ENCODE measurements around the gene CCM2L. TPM values are rescaled to one million over a fixed set of nuclear protein-coding genes. Genes with fewer than 3 reads are reported as not detected.
A peak's percentile ranks its signal among the peaks of the same experiment; 100 is the strongest.

Gene CCM2L
- total and polyA plus RNA-seq, 12 donors: 4.9 to 26.8 (median 7.9) TPM

- intact Hi-C loops (cut with DNase I): no loop called here
- Histone ChIP-seq H3K27me3 (peaks cover 0 to 89% (median 47%) of the 10 kb centered on the region in 7 donors), H3K9me3 (no peaks in the 10 kb centered on the region), H3K4me1 (peaks cover 0 to 55% (median 23%) of the 10 kb centered on the region in 9 donors), H3K4me3 (no peak overlapping the region), H3K27ac (no peak overlapping the region), H3K36me3 (peaks cover 0 to 21% (median 0%) of the 10 kb centered on the region in 9 donors)
- no peak for DNase-seq
- no peak for TF ChIP-seq CTCF (IDR thresholded peaks at IDR 0.05)
- no peak for ATAC-seq
- WGBS, 2 donors: 29 to 39% methylated on average over 21 to 28 of the region's 35 CpGs
Observed at GRCh38 chr20:32017711-32018251, 7.5 kb downstream of the CCM2L start.

- peaks cover 0 to 49% (median 22%) of the 10 kb centered on the region in 9 donors for H3K4me1 ChIP-seq
- peak overlapping the region; percentile 21 to 65 (median 53) for H3K27ac ChIP-seq
- no peak for TF ChIP-seq CTCF (IDR thresholded peaks at IDR 0.05)
- peaks cover 0 to 92% (median 47%) of the 10 kb centered on the region in 7 donors for H3K27me3 ChIP-seq
- H3K9me3 ChIP-seq: no peaks in the 10 kb centered on the region
- intact Hi-C loops (cut with DNase I): no loop called here
- peak; percentile 61 to 89 (median 82) for ATAC-seq
- H3K4me3 ChIP-seq: peak overlapping the region; percentile 39 to 63 (median 55)
- DNase-seq: peak; percentile 64 to 69
- WGBS, 2 donors: 2% methylated on average over 53 to 67 of the region's 67 CpGs
- peaks cover 0 to 28% (median 0%) of the 10 kb centered on the region in 9 donors for H3K36me3 ChIP-seq
Observed at GRCh38 chr20:32018269-32019155, 8.3 kb downstream of the CCM2L start.

GRCh38 chr20:32019156-32019510, 8.9 kb downstream of the CCM2L start:
- peaks cover 0 to 34% (median 0%) of the 10 kb centered on the region in 9 donors for H3K36me3 ChIP-seq
- intact Hi-C loops (cut with DNase I): no loop called here
- H3K9me3 ChIP-seq: no peaks in the 10 kb centered on the region
- H3K27ac ChIP-seq: peak overlapping the region in 6 of 10 donors; percentile 2 to 65 (median 52)
- WGBS, 2 donors: 0 to 1% methylated on average over 17 to 42 of the region's 42 CpGs
- peak overlapping the region in 9 of 10 donors; percentile 34 to 63 (median 56) for H3K4me3 ChIP-seq
- peaks cover 0 to 98% (median 49%) of the 10 kb centered on the region in 7 donors for H3K27me3 ChIP-seq
- H3K4me1 ChIP-seq: peaks cover 0 to 44% (median 18%) of the 10 kb centered on the region in 9 donors
- DNase-seq (no peak), ATAC-seq (peak in 1 of 8 donors; percentile 27)
- TF ChIP-seq CTCF (IDR thresholded peaks at IDR 0.05): peak in 2 of 9 donors; percentile 15 to 24

Data from heart right ventricle (tissue), 16 donors.